ENCODE measurements around the gene CDYL2.

The CDYL2 gene

GRCh38 chr16:80681436-80681835 is 123.0 kb downstream of the CDYL2 start:
- H3K27ac ChIP-seq (ENCODE audit: low read length): no peak overlapping the region
- H3K4me3 ChIP-seq (ENCODE audit: low read length): no peak overlapping the region
- no CpG with 5 or more reads among the region's 7 CpGs for WGBS (ENCODE audit: insufficient coverage, insufficient read length)
- DNase-seq (ENCODE audit: low read depth, low spot score): no peak
- 0 out of 2 replicates have a peak, but pooled peaks cover 1% of the 10 kb centered on the region for H3K9me3 ChIP-seq (ENCODE audit: control insufficient read depth, insufficient read depth, low read length)
- peaks cover 1% of the 10 kb centered on the region; the same call in 1 of the 2 replicates for H3K4me1 ChIP-seq (ENCODE audit: control insufficient read depth, insufficient read depth, low read length)
- no peaks in the 10 kb centered on the region for H3K27me3 ChIP-seq (ENCODE audit: control insufficient read depth, insufficient read depth, low read length)
- H3K36me3 ChIP-seq (ENCODE audit: control insufficient read depth, insufficient read depth, low read length): no peaks in the 10 kb centered on the region

- Histone ChIP-seq H3K27ac (ENCODE audit: low read length) (no peak overlapping the region), H3K36me3 (ENCODE audit: control insufficient read depth, insufficient read depth, low read length) (no peaks in the 10 kb centered on the region), H3K9me3 (ENCODE audit: control insufficient read depth, insufficient read depth, low read length) (0 out of 2 replicates have a peak, but pooled peaks cover 1% of the 10 kb centered on the region), H3K27me3 (ENCODE audit: control insufficient read depth, insufficient read depth, low read length) (no peaks in the 10 kb centered on the region), H3K4me3 (ENCODE audit: low read length) (no peak overlapping the region), H3K4me1 (ENCODE audit: control insufficient read depth, insufficient read depth, low read length) (peaks cover 1% of the 10 kb centered on the region; the same call in 1 of the 2 replicates)
- no CpG with 5 or more reads among the region's 6 CpGs for WGBS (ENCODE audit: insufficient coverage, insufficient read length)
- DNase-seq (ENCODE audit: low read depth, low spot score): no peak
These were observed 123.6 kb downstream of the CDYL2 start for GRCh38 chr16:80680839-80681238.

- Histone ChIP-seq H3K4me3 (ENCODE audit: low read length) (no peak overlapping the region), H3K27ac (ENCODE audit: low read length) (no peak overlapping the region), H3K27me3 (ENCODE audit: control insufficient read depth, insufficient read depth, low read length) (no peaks in the 10 kb centered on the region), H3K4me1 (ENCODE audit: control insufficient read depth, insufficient read depth, low read length) (peaks cover 1% of the 10 kb centered on the region; the same call in 1 of the 2 replicates), H3K36me3 (ENCODE audit: control insufficient read depth, insufficient read depth, low read length) (no peaks in the 10 kb centered on the region), H3K9me3 (ENCODE audit: control insufficient read depth, insufficient read depth, low read length) (peaks cover 1% of the 10 kb centered on the region; the same call in 1 of the 2 replicates)
- WGBS (ENCODE audit: insufficient coverage, insufficient read length): 100% methylated on average over 3 of the region's 7 CpGs
- DNase-seq (ENCODE audit: low read depth, low spot score): no peak
These were observed 124.4 kb downstream of the CDYL2 start for GRCh38 chr16:80680046-80680445.

GRCh38 chr16:80674884-80675283 is 129.5 kb downstream of the CDYL2 start:
- no CpG with 5 or more reads among the region's 1 CpG for whole genome bisulfite sequencing (ENCODE audit: insufficient coverage, insufficient read length)
- DNase-seq (ENCODE audit: low read depth, low spot score): no peak
- H3K36me3 ChIP-seq (ENCODE audit: control insufficient read depth, insufficient read depth, low read length): no peaks in the 10 kb centered on the region
- no peak overlapping the region for H3K27ac ChIP-seq (ENCODE audit: low read length)
- no peaks in the 10 kb centered on the region; the same call in 1 of the 2 replicates for H3K9me3 ChIP-seq (ENCODE audit: control insufficient read depth, insufficient read depth, low read length)
- H3K4me3 ChIP-seq (ENCODE audit: low read length): no peak overlapping the region
- no peaks in the 10 kb centered on the region for H3K27me3 ChIP-seq (ENCODE audit: control insufficient read depth, insufficient read depth, low read length)
- H3K4me1 ChIP-seq (ENCODE audit: control insufficient read depth, insufficient read depth, low read length): no peaks in the 10 kb centered on the region

- Histone ChIP-seq H3K4me1 (ENCODE audit: control insufficient read depth, insufficient read depth, low read length) (no peaks in the 10 kb centered on the region), H3K27ac (ENCODE audit: low read length) (no peak overlapping the region), H3K9me3 (ENCODE audit: control insufficient read depth, insufficient read depth, low read length) (no peaks in the 10 kb centered on the region; the same call in 1 of the 2 replicates), H3K36me3 (ENCODE audit: control insufficient read depth, insufficient read depth, low read length) (no peaks in the 10 kb centered on the region), H3K27me3 (ENCODE audit: control insufficient read depth, insufficient read depth, low read length) (no peaks in the 10 kb centered on the region), H3K4me3 (ENCODE audit: low read length) (no peak overlapping the region)
- DNase-seq (ENCODE audit: low read depth, low spot score): no peak
These were observed 132.0 kb downstream of the CDYL2 start for GRCh38 chr16:80672379-80672778.

GRCh38 chr16:80671281-80671849 is 133.0 kb downstream of the CDYL2 start:
- no peak for DNase-seq (ENCODE audit: low read depth, low spot score)
- no peaks in the 10 kb centered on the region for H3K27me3 ChIP-seq (ENCODE audit: control insufficient read depth, insufficient read depth, low read length)
- H3K9me3 ChIP-seq (ENCODE audit: control insufficient read depth, insufficient read depth, low read length): no peaks in the 10 kb centered on the region; the same call in 1 of the 2 replicates
- H3K4me3 ChIP-seq (ENCODE audit: low read length): no peak overlapping the region
- peaks cover 2% of the 10 kb centered on the region; the same call in 1 of the 2 replicates for H3K4me1 ChIP-seq (ENCODE audit: control insufficient read depth, insufficient read depth, low read length)
- H3K36me3 ChIP-seq (ENCODE audit: control insufficient read depth, insufficient read depth, low read length): no peaks in the 10 kb centered on the region
- no CpG with 5 or more reads among the region's 5 CpGs for WGBS (ENCODE audit: insufficient coverage, insufficient read length)
- no peak overlapping the region for H3K27ac ChIP-seq (ENCODE audit: low read length)

- peaks cover 2% of the 10 kb centered on the region; the same call in 1 of the 2 replicates for H3K4me1 ChIP-seq (ENCODE audit: control insufficient read depth, insufficient read depth, low read length)
- no peak for DNase-seq (ENCODE audit: low read depth, low spot score)
- no peaks in the 10 kb centered on the region; the same call in 1 of the 2 replicates for H3K9me3 ChIP-seq (ENCODE audit: control insufficient read depth, insufficient read depth, low read length)
- no peak overlapping the region for H3K4me3 ChIP-seq (ENCODE audit: low read length)
- no CpG with 5 or more reads among the region's 20 CpGs for WGBS (ENCODE audit: insufficient coverage, insufficient read length)
- H3K36me3 ChIP-seq (ENCODE audit: control insufficient read depth, insufficient read depth, low read length): no peaks in the 10 kb centered on the region
- H3K27me3 ChIP-seq (ENCODE audit: control insufficient read depth, insufficient read depth, low read length): no peaks in the 10 kb centered on the region
- no peak overlapping the region for H3K27ac ChIP-seq (ENCODE audit: low read length)
These were observed 134.1 kb downstream of the CDYL2 start for GRCh38 chr16:80670170-80670865.

- WGBS (ENCODE audit: insufficient coverage, insufficient read length): no CpG with 5 or more reads among the region's 6 CpGs
- H3K36me3 ChIP-seq (ENCODE audit: control insufficient read depth, insufficient read depth, low read length): no peaks in the 10 kb centered on the region
- H3K9me3 ChIP-seq (ENCODE audit: control insufficient read depth, insufficient read depth, low read length): no peaks in the 10 kb centered on the region; the same call in 1 of the 2 replicates
- no peaks in the 10 kb centered on the region for H3K27me3 ChIP-seq (ENCODE audit: control insufficient read depth, insufficient read depth, low read length)
- no peak overlapping the region for H3K27ac ChIP-seq (ENCODE audit: low read length)
- H3K4me1 ChIP-seq (ENCODE audit: control insufficient read depth, insufficient read depth, low read length): peaks cover 2% of the 10 kb centered on the region; the same call in 1 of the 2 replicates
- H3K4me3 ChIP-seq (ENCODE audit: low read length): no peak overlapping the region
- DNase-seq (ENCODE audit: low read depth, low spot score): no peak
These were observed 134.7 kb downstream of the CDYL2 start for GRCh38 chr16:80669673-80670072.

GRCh38 chr16:80667925-80668324 is 136.5 kb downstream of the CDYL2 start:
- no peaks in the 10 kb centered on the region; the same call in 1 of the 2 replicates for H3K9me3 ChIP-seq (ENCODE audit: control insufficient read depth, insufficient read depth, low read length)
- peaks cover 2% of the 10 kb centered on the region; the same call in 1 of the 2 replicates for H3K4me1 ChIP-seq (ENCODE audit: control insufficient read depth, insufficient read depth, low read length)
- DNase-seq (ENCODE audit: low read depth, low spot score): no peak
- no peaks in the 10 kb centered on the region for H3K27me3 ChIP-seq (ENCODE audit: control insufficient read depth, insufficient read depth, low read length)
- no peaks in the 10 kb centered on the region for H3K36me3 ChIP-seq (ENCODE audit: control insufficient read depth, insufficient read depth, low read length)
- WGBS (ENCODE audit: insufficient coverage, insufficient read length): no CpG with 5 or more reads among the region's 6 CpGs
- no peak overlapping the region for H3K4me3 ChIP-seq (ENCODE audit: low read length)
- H3K27ac ChIP-seq (ENCODE audit: low read length): no peak overlapping the region

- no peak for DNase-seq (ENCODE audit: low read depth, low spot score)
- H3K4me1 ChIP-seq (ENCODE audit: control insufficient read depth, insufficient read depth, low read length): peaks cover 2% of the 10 kb centered on the region; the same call in 1 of the 2 replicates
- no peaks in the 10 kb centered on the region for H3K27me3 ChIP-seq (ENCODE audit: control insufficient read depth, insufficient read depth, low read length)
- H3K9me3 ChIP-seq (ENCODE audit: control insufficient read depth, insufficient read depth, low read length): no peaks in the 10 kb centered on the region; the same call in 1 of the 2 replicates
- no CpG with 5 or more reads among the region's 4 CpGs for WGBS (ENCODE audit: insufficient coverage, insufficient read length)
- no peak overlapping the region for H3K4me3 ChIP-seq (ENCODE audit: low read length)
- no peaks in the 10 kb centered on the region for H3K36me3 ChIP-seq (ENCODE audit: control insufficient read depth, insufficient read depth, low read length)
- no peak overlapping the region for H3K27ac ChIP-seq (ENCODE audit: low read length)
These were observed 137.2 kb downstream of the CDYL2 start for GRCh38 chr16:80667251-80667560.
